ENCODE results near the gene MYOF.
"Not testable (repeated sequence)": the region's sequence is repeated elsewhere in the genome, so short reads cannot be mapped to it uniquely, and the experiment has no call there.

MYOF gene

DNA sequence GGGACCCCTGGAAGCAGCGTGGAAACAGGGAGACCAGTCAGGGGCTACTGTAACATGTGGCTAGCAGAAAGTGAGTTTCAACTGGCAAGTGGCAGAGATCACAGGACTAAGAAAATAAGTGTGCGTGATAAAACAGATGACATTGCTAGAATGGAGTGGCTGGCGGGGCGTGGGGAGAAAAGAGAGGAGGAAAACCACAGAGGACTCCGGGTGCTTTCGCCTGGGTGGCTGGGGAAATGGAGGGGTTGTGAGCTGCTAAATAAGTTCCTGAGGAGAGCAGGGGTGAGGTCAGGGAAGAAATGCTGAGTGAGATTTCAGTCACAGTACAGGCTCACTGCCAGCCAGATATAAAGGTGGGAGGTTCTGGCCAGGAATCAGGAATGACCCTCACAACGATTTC is 166.9 kb downstream of the MYOF start:
- Mint-ChIP-seq H3K27ac (no peak overlapping the region), H3K4me3 (no peak overlapping the region), H3K27me3 (peaks cover 8% of the 10 kb centered on the region), H3K36me3 (ENCODE audit: low read depth) (peaks cover 15% of the 10 kb centered on the region), H3K4me1 (ENCODE audit: low read depth) (no peaks in the 10 kb centered on the region), H3K9me3 (no peaks in the 10 kb centered on the region)

DNA sequence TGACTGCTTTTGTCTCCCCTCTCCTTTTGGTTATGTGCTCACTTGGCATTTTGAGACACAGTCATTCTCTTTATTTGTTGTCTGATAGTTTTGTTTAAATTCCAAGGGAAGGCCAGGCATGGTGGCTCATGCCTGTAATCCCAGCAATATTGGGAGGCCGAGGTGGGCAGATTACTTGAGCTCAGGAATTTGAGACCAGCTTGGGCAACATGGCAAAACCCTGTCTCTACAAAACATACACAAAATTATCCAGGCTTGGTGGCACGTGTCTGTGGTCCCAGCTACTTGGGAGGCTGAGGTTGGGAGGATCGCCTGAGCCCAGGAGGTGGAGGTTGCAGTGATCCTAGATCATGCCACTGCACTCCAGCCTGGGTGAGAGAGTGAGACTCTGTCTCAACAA is 167.5 kb downstream of the MYOF start:
- Mint-ChIP-seq H3K36me3 (ENCODE audit: low read depth) (peaks cover 15% of the 10 kb centered on the region), H3K27me3 (peaks cover 11% of the 10 kb centered on the region)
- H3K4me1 Mint-ChIP-seq (ENCODE audit: low read depth); H3K9me3 Mint-ChIP-seq; H3K4me3 Mint-ChIP-seq; H3K27ac Mint-ChIP-seq: not testable (repeated sequence)

DNA sequence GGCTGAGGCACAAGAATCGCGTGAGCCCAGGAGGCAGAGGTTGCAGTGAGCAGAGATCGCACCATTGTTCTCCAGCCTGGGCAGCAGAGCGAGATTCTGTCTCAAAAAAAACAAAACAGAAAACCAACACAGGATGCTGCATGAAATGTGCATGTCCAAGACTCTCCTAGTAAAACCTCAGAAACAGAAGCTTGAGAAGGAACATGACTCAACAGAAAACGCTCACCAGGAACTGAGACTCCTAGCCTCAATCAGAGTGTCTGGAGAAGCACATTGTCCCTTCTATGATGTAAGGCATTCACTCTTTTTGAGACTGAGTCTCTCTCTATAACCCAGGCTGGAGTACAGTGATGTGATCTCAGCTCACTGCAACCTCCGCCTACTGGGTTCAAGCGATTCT is 168.3 kb downstream of the MYOF start:
- H3K27me3 Mint-ChIP-seq: peaks cover 12% of the 10 kb centered on the region
- H3K4me3 Mint-ChIP-seq: no peak overlapping the region
- H3K27ac Mint-ChIP-seq: no peak overlapping the region
- peaks cover 21% of the 10 kb centered on the region for H3K36me3 Mint-ChIP-seq (ENCODE audit: low read depth)
- H3K9me3 Mint-ChIP-seq: no peaks in the 10 kb centered on the region
- H3K4me1 Mint-ChIP-seq (ENCODE audit: low read depth): no peaks in the 10 kb centered on the region

DNA sequence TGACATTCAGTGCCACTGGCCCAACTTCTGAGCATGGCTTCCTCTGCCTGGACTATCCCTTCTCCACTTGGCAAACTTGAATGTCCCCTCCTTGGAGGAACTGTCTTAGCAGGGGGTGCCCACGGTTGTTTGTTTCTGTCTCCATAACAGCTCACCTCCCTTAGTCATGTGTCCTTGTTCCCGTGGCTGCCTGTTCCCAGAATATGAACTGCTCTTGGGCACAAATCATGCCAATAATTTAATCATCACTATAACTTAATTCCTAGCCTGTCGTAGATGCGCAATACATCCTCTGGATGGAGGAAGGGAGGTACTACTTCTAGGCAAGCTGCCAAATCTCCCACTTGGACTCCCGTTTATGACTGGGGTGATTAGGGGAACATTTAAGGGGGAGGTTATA is 173.1 kb downstream of the MYOF start:
- H3K9me3 Mint-ChIP-seq: no peaks in the 10 kb centered on the region
- no peak overlapping the region for H3K4me3 Mint-ChIP-seq
- peaks cover 17% of the 10 kb centered on the region for H3K36me3 Mint-ChIP-seq (ENCODE audit: low read depth)
- H3K27me3 Mint-ChIP-seq: peaks cover 12% of the 10 kb centered on the region
- no peak overlapping the region for H3K27ac Mint-ChIP-seq
- H3K4me1 Mint-ChIP-seq (ENCODE audit: low read depth): no peaks in the 10 kb centered on the region

DNA sequence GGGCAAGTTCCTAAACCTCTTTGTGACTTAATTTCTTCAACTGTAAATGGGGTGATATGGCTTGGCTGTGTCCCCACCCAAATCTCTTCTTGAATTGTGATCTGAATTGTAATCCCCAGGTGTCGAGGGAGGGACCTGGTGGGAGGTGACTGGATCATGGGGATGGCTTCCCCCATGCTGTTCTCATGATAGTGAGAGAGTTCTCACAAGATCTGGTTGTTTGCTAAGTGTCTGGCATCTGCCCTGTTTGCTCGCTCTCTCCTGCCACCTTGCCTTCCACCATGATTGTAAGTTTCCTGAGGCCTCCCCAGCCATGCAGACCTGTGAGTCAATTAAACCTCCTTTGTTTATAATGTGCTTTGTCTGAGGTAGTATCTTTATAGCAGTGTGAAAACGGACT is 177.0 kb downstream of the MYOF start:
- Mint-ChIP-seq H3K4me3 (no peak overlapping the region), H3K36me3 (ENCODE audit: low read depth) (peaks cover 7% of the 10 kb centered on the region), H3K27me3 (peaks cover 4% of the 10 kb centered on the region), H3K9me3 (no peaks in the 10 kb centered on the region), H3K27ac (no peak overlapping the region), H3K4me1 (ENCODE audit: low read depth) (no peaks in the 10 kb centered on the region)

DNA sequence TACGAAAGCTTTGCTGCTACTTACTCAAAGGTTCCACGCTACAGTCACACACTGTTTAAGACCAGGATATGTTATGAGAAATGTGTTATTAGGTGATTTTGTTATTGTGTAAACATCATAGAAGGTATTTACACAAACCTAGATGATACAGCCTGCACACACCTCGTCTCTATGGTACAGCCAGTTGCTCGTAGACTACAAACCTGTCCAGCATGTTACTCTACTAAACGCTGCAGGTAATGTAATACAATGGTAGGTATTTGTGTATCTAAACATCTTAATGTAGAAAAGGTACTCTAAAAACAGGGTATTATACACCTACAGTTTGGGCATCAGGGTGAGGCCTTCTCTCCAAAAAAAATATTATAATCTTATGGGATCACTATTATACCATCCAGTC is 181.2 kb downstream of the MYOF start:
- Mint-ChIP-seq H3K4me3 (no peak overlapping the region), H3K27ac (no peak overlapping the region), H3K9me3 (no peaks in the 10 kb centered on the region), H3K27me3 (peaks cover 3% of the 10 kb centered on the region), H3K4me1 (ENCODE audit: low read depth) (no peaks in the 10 kb centered on the region), H3K36me3 (ENCODE audit: low read depth) (no peaks in the 10 kb centered on the region)

DNA sequence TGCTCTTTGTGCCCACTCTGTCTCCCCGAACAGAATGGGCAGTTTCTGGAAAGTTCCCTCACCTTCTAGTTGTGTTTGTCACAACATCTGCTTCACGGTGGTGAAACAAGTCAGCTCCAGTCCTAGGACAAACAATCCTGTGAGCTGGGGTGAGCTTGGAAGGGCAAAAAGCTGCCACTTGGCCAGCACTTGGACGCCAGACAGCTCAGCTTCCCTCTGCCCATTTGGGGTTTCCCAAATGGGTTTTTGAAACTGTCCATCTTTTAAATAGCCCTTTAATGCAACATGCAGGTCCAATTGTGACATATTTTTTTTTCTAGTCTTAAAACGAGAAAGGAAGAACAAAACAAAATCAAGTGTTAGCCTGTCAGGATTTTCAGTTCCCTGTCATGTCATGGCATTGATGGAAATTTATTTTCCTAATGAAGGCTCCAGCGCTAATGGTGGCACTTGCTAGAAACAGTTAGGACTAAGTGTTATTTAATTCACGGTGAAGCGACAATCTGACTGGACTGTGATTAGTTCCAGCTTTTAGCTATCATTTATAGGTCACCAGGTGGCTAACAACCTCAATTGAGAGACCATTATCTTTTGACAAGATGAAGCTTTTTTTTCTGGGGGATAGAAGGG is 181.7 kb downstream of the MYOF start:
- H3K27ac Mint-ChIP-seq: no peak overlapping the region
- no peak overlapping the region for H3K4me3 Mint-ChIP-seq
- H3K36me3 Mint-ChIP-seq (ENCODE audit: low read depth): no peaks in the 10 kb centered on the region
- no peaks in the 10 kb centered on the region for H3K9me3 Mint-ChIP-seq
- H3K27me3 Mint-ChIP-seq: peaks cover 3% of the 10 kb centered on the region
- no peaks in the 10 kb centered on the region for H3K4me1 Mint-ChIP-seq (ENCODE audit: low read depth)

DNA sequence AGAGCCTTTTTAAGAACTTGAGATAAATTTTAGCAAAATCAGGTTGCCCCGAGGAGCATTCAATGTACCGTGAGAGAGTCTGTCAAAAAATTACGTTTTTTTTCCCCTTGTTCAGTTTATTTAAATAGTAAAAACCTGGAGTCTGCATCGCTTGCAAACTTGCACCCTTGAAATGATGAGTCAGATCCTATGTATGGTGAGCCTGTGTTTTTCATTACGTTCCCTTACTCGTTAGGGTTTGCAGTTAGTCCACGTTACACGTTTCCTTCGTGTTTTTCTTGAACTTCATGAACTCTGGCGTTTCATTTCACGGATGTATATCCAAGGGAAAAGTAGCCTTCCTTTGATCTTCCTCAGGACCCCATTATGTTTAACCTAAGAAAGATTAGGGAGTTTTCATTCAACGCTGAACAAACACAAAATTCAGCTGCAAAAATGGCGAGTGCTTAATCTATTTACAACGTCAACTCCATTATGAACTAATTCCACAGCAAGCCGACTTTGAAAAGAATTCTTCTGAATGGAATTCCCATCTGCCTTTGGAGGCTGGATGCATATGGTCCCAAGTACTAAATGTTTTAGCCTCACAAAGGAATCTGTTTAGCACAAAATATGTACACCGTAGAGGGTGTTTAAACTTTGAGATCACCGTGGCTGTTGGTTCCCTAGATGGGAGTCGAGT is 182.4 kb downstream of the MYOF start:
- Mint-ChIP-seq H3K9me3 (no peaks in the 10 kb centered on the region), H3K27me3 (peaks cover 3% of the 10 kb centered on the region), H3K36me3 (ENCODE audit: low read depth) (no peaks in the 10 kb centered on the region), H3K27ac (no peak overlapping the region), H3K4me1 (ENCODE audit: low read depth) (no peaks in the 10 kb centered on the region), H3K4me3 (no peak overlapping the region)

DNA sequence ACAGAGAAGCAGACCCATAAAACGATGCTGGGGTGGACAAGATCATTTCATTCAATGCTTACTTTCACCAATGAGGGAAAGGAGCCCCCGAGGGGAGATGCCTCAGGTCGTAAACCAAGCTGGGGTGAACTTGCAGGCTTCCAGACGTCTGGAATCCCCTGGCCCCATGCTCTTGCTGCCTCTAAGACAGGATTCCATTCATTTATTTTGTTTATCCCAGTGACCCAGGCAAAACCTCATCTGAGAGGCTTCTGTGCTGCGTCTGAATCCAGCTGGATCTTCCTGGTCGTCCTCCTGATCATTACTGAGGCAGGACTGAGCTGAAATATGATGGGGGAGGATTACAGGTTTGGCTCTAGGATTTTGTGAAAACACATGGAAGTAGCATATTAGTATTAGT is 182.9 kb downstream of the MYOF start:
- Mint-ChIP-seq H3K9me3 (no peaks in the 10 kb centered on the region), H3K4me3 (no peak overlapping the region), H3K4me1 (ENCODE audit: low read depth) (no peaks in the 10 kb centered on the region), H3K36me3 (ENCODE audit: low read depth) (no peaks in the 10 kb centered on the region), H3K27me3 (peaks cover 3% of the 10 kb centered on the region), H3K27ac (no peak overlapping the region)

DNA sequence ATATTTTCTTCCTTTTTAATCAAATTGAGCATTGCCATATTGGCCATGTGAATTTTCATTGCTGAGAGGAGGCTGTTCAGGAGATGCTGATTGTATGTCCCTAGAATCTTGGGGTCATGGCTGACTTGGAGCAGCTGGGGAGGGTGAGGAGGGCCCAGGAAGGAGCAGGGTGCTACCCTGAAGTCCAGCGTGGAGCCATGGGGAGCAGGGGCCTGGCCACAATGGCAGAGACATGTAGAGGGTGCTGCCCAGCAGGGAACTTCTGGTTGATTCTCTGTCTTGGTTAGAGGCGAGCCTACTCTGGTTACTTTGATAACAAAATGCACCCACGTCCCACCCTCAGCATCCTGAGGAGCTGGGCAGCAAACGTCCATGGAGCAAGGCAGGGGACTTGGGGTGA is 186.0 kb downstream of the MYOF start:
- Mint-ChIP-seq H3K36me3 (ENCODE audit: low read depth) (no peaks in the 10 kb centered on the region), H3K9me3 (no peaks in the 10 kb centered on the region), H3K4me3 (no peak overlapping the region), H3K27ac (no peak overlapping the region), H3K27me3 (peaks cover 6% of the 10 kb centered on the region), H3K4me1 (ENCODE audit: low read depth) (no peaks in the 10 kb centered on the region)

DNA sequence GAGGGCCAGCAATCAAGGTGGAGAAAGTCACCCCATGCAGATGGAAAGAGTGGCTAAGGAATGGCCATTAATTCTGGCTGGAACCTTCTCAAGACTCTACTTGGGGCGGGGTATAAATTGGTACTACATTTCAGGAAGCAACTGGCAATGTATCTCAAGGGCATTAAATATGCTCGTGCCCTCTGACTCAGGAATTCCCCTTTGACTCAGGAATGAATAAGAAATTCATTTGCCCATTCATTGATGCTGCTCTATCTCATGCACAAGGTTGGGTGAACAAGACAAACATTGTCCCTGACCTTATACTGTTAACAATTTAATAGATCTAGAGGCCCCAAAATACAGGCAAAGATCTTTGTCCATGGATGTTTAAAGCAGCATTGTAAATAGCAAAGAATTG is 188.1 kb downstream of the MYOF start:
- Mint-ChIP-seq H3K4me3 (no peak overlapping the region), H3K4me1 (ENCODE audit: low read depth) (no peaks in the 10 kb centered on the region), H3K27ac (no peak overlapping the region), H3K36me3 (ENCODE audit: low read depth) (no peaks in the 10 kb centered on the region), H3K27me3 (peaks cover 6% of the 10 kb centered on the region), H3K9me3 (no peaks in the 10 kb centered on the region)

DNA sequence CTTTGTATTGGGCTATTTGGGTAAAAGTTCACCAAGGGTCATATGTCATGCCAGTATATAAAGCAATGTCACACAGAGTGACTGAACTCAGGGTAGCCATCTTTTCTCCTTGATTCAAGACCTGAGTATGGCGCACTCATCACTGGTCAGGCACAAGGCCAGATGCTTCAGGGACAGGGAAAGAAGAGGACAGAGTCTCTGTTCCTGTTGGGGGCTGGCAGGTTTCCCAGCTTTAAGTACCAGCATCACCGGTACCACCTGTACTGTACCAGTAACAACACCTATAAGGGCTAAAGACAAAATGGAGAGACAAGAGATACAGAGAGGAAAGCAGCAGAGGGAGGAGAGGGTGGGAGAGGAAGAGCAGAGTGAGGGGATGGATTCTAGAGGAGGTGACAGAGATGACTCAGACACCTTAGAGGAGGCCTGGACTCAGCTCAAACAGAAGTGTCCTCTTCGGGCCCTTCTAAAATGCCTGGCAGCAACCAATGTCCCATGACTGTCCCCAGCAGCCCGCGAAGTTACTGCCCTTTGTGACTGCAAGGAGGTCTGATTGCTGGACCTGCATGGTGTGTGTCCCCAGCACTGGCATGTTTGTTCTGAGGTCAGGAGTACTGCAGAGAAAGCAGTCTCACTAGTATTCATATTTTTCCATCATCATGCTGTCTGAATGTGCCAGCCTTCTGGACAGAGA is 191.3 kb downstream of the MYOF start:
- Mint-ChIP-seq H3K4me3 (no peak overlapping the region), H3K27me3 (peaks cover 3% of the 10 kb centered on the region), H3K36me3 (ENCODE audit: low read depth) (no peaks in the 10 kb centered on the region), H3K27ac (no peak overlapping the region), H3K9me3 (no peaks in the 10 kb centered on the region), H3K4me1 (ENCODE audit: low read depth) (no peaks in the 10 kb centered on the region)

DNA sequence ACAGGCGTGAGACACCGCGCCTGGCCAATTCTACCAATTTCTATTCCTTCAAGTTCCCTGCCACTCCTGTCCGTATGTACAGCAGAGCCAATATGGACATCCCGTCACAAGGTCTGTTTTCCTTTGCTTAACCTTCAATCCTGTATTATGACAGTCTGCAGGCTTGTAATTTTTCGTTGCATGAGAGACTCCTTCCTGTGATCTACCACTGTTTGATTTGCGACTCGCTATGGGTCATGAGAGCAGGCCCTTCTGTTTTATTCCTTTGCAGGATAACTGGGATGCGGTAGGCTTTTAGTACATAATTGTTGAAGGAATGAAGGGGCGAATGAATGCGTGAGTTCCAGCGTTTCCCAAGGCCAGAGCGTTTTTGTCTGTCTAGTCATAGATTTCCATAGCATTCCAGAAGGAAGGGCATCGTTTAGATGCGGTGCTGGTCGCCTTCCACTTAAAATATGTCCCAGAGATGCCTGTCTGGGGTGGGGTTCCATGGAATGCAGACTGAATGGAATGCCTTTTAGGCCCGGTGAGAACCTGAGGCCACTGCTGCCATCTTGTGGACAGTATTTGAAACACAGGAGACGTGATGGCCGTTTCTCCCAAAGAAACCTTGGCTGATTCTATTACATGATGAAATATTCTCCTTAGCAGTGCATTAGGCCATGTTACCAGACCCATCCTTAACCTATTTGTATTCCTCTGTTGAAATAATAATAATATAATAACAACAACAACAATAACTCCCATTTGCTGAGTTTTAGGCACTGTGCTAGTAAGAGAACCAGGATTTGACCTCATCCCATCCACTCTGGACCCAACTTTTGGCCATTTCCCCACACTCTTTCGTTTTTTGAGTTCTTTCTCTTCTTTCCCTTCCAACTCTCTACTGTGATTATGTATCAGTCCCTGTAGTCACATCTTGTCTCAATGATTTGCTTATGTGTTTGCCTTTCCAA is 193.2 kb downstream of the MYOF start:
- Mint-ChIP-seq H3K27me3 (peaks cover 3% of the 10 kb centered on the region), H3K9me3 (no peaks in the 10 kb centered on the region), H3K27ac (no peak overlapping the region)

DNA sequence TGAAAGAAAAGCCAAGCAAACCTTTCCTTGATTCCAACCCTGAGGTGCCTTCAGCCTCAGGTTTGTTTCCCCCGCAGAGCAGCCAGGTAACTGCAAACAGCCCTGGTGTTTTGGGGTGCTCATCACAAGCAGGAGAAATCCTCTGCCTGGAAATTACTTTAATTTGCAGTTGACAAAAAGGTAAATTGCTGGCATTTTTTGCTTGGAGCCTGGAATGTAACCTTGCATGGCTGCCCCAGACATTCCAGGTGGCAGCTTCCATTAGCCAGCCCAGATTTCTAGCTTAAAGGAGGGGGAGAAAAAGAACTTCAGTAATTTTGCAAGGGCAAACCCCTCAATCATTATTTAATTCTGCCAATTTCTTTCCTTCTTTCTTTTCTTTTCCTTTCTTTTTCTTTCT is 194.4 kb downstream of the MYOF start:
- H3K4me1 Mint-ChIP-seq (ENCODE audit: low read depth): no peaks in the 10 kb centered on the region
- no peaks in the 10 kb centered on the region for H3K27me3 Mint-ChIP-seq
- H3K27ac Mint-ChIP-seq: no peak overlapping the region
- H3K9me3 Mint-ChIP-seq: no peaks in the 10 kb centered on the region
- H3K4me3 Mint-ChIP-seq: no peak overlapping the region
- H3K36me3 Mint-ChIP-seq (ENCODE audit: low read depth): no peaks in the 10 kb centered on the region

More for the DNA sequence above, 193.2 kb downstream of the MYOF start:
- Mint-ChIP-seq H3K36me3 (ENCODE audit: low read depth) (no peaks in the 10 kb centered on the region), H3K4me3 (no peak overlapping the region), H3K4me1 (ENCODE audit: low read depth) (no peaks in the 10 kb centered on the region)

DNA sequence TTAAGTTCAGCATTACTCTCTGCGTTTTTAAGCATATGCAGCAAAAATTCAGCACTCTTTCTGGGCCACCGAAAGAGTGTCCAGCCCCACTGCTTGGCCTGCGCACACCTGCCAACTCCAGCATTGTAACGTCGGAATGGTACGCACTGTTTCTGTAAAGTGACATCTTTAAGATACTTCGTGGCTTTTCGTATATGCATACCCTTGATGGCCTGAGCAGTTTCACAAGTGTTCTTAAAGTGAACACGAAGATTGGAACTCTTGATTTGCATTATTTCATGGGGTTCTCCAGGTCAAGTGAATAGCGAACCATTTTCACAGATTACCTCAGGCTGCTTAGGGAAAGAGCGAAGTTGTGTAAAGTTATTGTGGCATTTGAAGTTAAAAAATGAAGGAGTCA is 197.9 kb downstream of the MYOF start:
- H3K27me3 Mint-ChIP-seq; H3K4me1 Mint-ChIP-seq (ENCODE audit: low read depth); H3K9me3 Mint-ChIP-seq; H3K27ac Mint-ChIP-seq; H3K4me3 Mint-ChIP-seq; H3K36me3 Mint-ChIP-seq (ENCODE audit: low read depth): not testable (repeated sequence)

Measured in stimulated activated naive CD8-positive, alpha-beta T cell treated with anti-CD3 and anti-CD28 coated beads, Interleukin-15, Interleukin-2, amounts not matched to agents 100 ng/mL and 50 ng/mL, for 24 hours (primary cell).